Natural killer cell (primary cell): ENCODE results near the gene CXCL1. TPM values are rescaled to one million over a fixed set of nuclear protein-coding genes. Genes with fewer than 3 reads are reported as not detected.

Experiments used
- ATAC-seq, 3 donors: fragments of 150-1000 bp in 2 of 3; fragments of 200-7000 bp in 1 of 3; cut with Tn5 transposase; 1 replicate in 1 of 3; 2 replicates in 2 of 3; pipeline ENCODE4 v1.10.0; 2021; ENCODE audit warnings: mild to moderate bottlenecking in 2 of 3, moderate library complexity in 2 of 3
- DNase-seq, 2 donors: peaks; one replicate each; pipeline versions ENCODE4 v3.0.0 to v3.0.0-alpha.2; 2013 to 2021; ENCODE audit warnings: mixed read lengths in 1 of 2
- H3K27ac ChIP-seq: one replicate; pipeline ENCODE4 v1.5.1; 2013; ENCODE audit warnings: mild to moderate bottlenecking, low read length
- H3K27me3 ChIP-seq: one replicate; pipeline ENCODE4 v1.6.1; 2013; ENCODE audit warnings: low read length; ENCODE audit not compliant: control insufficient read depth, insufficient read depth
- H3K36me3 ChIP-seq: one replicate; pipeline ENCODE4 v1.6.1; 2013; ENCODE audit warnings: low read length; ENCODE audit not compliant: control insufficient read depth, insufficient read depth
- H3K4me1 ChIP-seq: one replicate; pipeline ENCODE4 v1.6.1; 2013; ENCODE audit warnings: low read length; ENCODE audit not compliant: control insufficient read depth, insufficient read depth
- H3K4me3 ChIP-seq: one replicate; pipeline ENCODE4 v1.5.1; 2013; ENCODE audit warnings: low read length
- H3K9me3 ChIP-seq: one replicate; pipeline ENCODE4 v1.6.1; 2013; ENCODE audit warnings: low read length; ENCODE audit not compliant: control insufficient read depth, insufficient read depth
- H3K27ac Mint-ChIP-seq, 2 donors: one replicate each; pipeline ENCODE4 v1.8.0; 2022; ENCODE audit warnings: mild to moderate bottlenecking in 2 of 2, mixed read lengths in 2 of 2, moderate library complexity in 1 of 2
- H3K27me3 Mint-ChIP-seq, 2 donors: one replicate each; pipeline ENCODE4 v1.8.0; 2022; ENCODE audit warnings: low read depth in 2 of 2, mixed read lengths in 2 of 2
- H3K36me3 Mint-ChIP-seq: one replicate; pipeline ENCODE4 v1.8.0; 2022; ENCODE audit warnings: mixed read lengths
- H3K4me1 Mint-ChIP-seq, 2 donors: one replicate each; pipeline ENCODE4 v1.8.0; 2022; ENCODE audit warnings: mixed read lengths in 2 of 2
- H3K4me3 Mint-ChIP-seq: one replicate; pipeline ENCODE4 v1.8.0; 2022; ENCODE audit warnings: mild to moderate bottlenecking, moderate library complexity, mixed read lengths
- H3K9me3 Mint-ChIP-seq, 2 donors: one replicate each; pipeline ENCODE4 v1.8.0; 2022; ENCODE audit warnings: mixed read lengths in 2 of 2
- WGBS: methylation state at CpG from one replicate; pipeline ENCODE4 v1.1.7; 2013; ENCODE audit warnings: missing lambda C conversion rate; ENCODE audit not compliant: insufficient coverage; 5-methylcytosine and 5-hydroxymethylcytosine counted together
- intact Hi-C: fragments of 100-400 bp; cut with micrococcal nuclease; formaldehyde crosslinking; loops from one replicate; pipeline ENCODE4 v1.14.2; 2022
- total RNA-seq, 4 donors: library from RNA; stranded (reverse); fragments of 120-200 nt in 1 of 4; gene quantifications; one replicate each; pipeline versions ENCODE4 v1.2.3 to v1.2.4, GENCODE V29; 2013 to 2022
- TF ChIP-seq, protein P1 (sequence below): fragments of 200-600 bp; IDR thresholded peaks from one replicate; pipeline ENCODE4 v1.8.0; 2022; ENCODE audit warnings: antibody characterized with exemption

CXCL1 gene
- total RNA-seq, 3 donors from 2014 or later (not counting 1 experiment from before 2014, with no cell fraction given): 3.4 TPM; not detected in 2

- Mint-ChIP-seq H3K36me3 (no peaks in the 10 kb centered on the region), H3K27ac (no peak overlapping the region), H3K4me3 (no peak overlapping the region), H3K9me3 (peaks cover 2 to 3% of the 10 kb centered on the region in 2 donors), H3K4me1 (no peaks in the 10 kb centered on the region), H3K27me3 (peaks cover 0 to 10% of the 10 kb centered on the region in 2 donors)
- 100% methylated on average over 3 of the region's 3 CpGs for WGBS
- TF ChIP-seq, protein P1, sequence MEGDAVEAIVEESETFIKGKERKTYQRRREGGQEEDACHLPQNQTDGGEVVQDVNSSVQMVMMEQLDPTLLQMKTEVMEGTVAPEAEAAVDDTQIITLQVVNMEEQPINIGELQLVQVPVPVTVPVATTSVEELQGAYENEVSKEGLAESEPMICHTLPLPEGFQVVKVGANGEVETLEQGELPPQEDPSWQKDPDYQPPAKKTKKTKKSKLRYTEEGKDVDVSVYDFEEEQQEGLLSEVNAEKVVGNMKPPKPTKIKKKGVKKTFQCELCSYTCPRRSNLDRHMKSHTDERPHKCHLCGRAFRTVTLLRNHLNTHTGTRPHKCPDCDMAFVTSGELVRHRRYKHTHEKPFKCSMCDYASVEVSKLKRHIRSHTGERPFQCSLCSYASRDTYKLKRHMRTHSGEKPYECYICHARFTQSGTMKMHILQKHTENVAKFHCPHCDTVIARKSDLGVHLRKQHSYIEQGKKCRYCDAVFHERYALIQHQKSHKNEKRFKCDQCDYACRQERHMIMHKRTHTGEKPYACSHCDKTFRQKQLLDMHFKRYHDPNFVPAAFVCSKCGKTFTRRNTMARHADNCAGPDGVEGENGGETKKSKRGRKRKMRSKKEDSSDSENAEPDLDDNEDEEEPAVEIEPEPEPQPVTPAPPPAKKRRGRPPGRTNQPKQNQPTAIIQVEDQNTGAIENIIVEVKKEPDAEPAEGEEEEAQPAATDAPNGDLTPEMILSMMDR: no peak
- ATAC-seq (no peak), DNase-seq (no peak)
- Histone ChIP-seq H3K4me1 (peaks cover 6% of the 10 kb centered on the region), H3K4me3 (no peak overlapping the region), H3K27me3 (no peaks in the 10 kb centered on the region), H3K9me3 (no peaks in the 10 kb centered on the region), H3K36me3 (no peaks in the 10 kb centered on the region), H3K27ac (no peak overlapping the region)
- intact Hi-C loops: no loop called here
These were observed 1.1 kb downstream of the CXCL1 start for GRCh38 chr4:73870260-73870659.

DNA sequence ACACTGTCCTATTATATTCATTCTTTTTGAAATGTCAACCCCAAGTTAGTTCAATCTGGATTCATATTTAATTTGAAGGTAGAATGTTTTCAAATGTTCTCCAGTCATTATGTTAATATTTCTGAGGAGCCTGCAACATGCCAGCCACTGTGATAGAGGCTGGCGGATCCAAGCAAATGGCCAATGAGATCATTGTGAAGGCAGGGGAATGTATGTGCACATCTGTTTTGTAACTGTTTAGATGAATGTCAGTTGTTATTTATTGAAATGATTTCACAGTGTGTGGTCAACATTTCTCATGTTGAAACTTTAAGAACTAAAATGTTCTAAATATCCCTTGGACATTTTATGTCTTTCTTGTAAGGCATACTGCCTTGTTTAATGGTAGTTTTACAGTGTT, 1.6 kb downstream of the CXCL1 start:
- no peak overlapping the region for H3K4me3 ChIP-seq
- Mint-ChIP-seq H3K4me3 (no peak overlapping the region), H3K27me3 (peaks cover 0 to 10% of the 10 kb centered on the region in 2 donors), H3K4me1 (no peaks in the 10 kb centered on the region), H3K36me3 (no peaks in the 10 kb centered on the region), H3K27ac (no peak overlapping the region), H3K9me3 (peaks cover 2 to 3% of the 10 kb centered on the region in 2 donors)
- H3K4me1 ChIP-seq: peaks cover 6% of the 10 kb centered on the region
- TF ChIP-seq, protein P1: no peak
- ATAC-seq (no peak), DNase-seq (no peak)
- WGBS: 96% methylated on average over 1 of the region's 1 CpG
- no peaks in the 10 kb centered on the region for H3K9me3 ChIP-seq
- no peak overlapping the region for H3K27ac ChIP-seq
- no peaks in the 10 kb centered on the region for H3K36me3 ChIP-seq
- H3K27me3 ChIP-seq: no peaks in the 10 kb centered on the region
- intact Hi-C loops: no loop called here

- H3K4me1 ChIP-seq: peaks cover 6% of the 10 kb centered on the region
- WGBS: 72% methylated on average over 5 of the region's 6 CpGs
- intact Hi-C loops: no loop called here
These were observed 2.5 kb downstream of the CXCL1 start for GRCh38 chr4:73871511-73872310.

More at GRCh38 chr4:73871511-73872310, 2.5 kb downstream of the CXCL1 start:
- Mint-ChIP-seq H3K4me3 (no peak overlapping the region), H3K27me3 (peaks cover 0 to 10% of the 10 kb centered on the region in 2 donors), H3K9me3 (peaks cover 2 to 3% of the 10 kb centered on the region in 2 donors), H3K4me1 (no peaks in the 10 kb centered on the region), H3K27ac (no peak overlapping the region), H3K36me3 (no peaks in the 10 kb centered on the region)
- no peaks in the 10 kb centered on the region for H3K27me3 ChIP-seq
- ATAC-seq (no peak), DNase-seq (no peak)
- H3K36me3 ChIP-seq: no peaks in the 10 kb centered on the region
- no peaks in the 10 kb centered on the region for H3K9me3 ChIP-seq
- TF ChIP-seq, protein P1: no peak
- H3K4me3 ChIP-seq: no peak overlapping the region
- H3K27ac ChIP-seq: no peak overlapping the region
